H1 (cell line): ENCODE results near the gene WBP1L. TPM values are rescaled to one million over a fixed set of nuclear protein-coding genes. Genes with fewer than 3 reads are reported as not detected.

Source experiments
- CTCF ChIA-PET: fragments of 300-600 bp; sonication (Branson Sonifier 250); formaldehyde crosslinking; loops from one replicate; lab custom pipeline; 2021; ENCODE audit not compliant: partially characterized antibody; lab: Charles Lee
- POLR2A ChIA-PET: fragments of 300-600 bp; sonication (Branson Sonifier 250); formaldehyde crosslinking; loops from one replicate; lab custom pipeline; 2021; ENCODE audit warnings: inconsistent platforms; ENCODE audit not compliant: partially characterized antibody; lab: Charles Lee
- DNase-seq, 2 experiments: peaks; one replicate each; pipeline versions ENCODE4 v3.0.0 to v3.0.0-alpha.2; 2010 to 2022; ENCODE audit warnings: low spot score in 2 of 2, low read depth in 1 of 2, mixed read lengths in 1 of 2
- FAIRE-seq: peaks from 2 replicates; lab custom pipeline; 2011; peaks lifted over from hg19 to GRCh38; lab: Jason Lieb, UNC
- H2AFZ ChIP-seq: 2 replicates; pipeline ENCODE4 v1.8.1; 2012; ENCODE audit warnings: low read length, inconsistent platforms
- H2AK5ac ChIP-seq: 2 replicates; pipeline ENCODE4 v1.6.1; 2013; ENCODE audit warnings: low read depth, low read length
- H2BK120ac ChIP-seq: replicated peaks from 2 replicates; pipeline ENCODE3; 2013; ENCODE audit warnings: low read depth, low read length, inconsistent platforms
- H2BK12ac ChIP-seq: 2 replicates; pipeline ENCODE4 v1.6.1; 2013; ENCODE audit warnings: low read depth, low read length
- H2BK15ac ChIP-seq: 2 replicates; pipeline ENCODE4 v1.6.1; 2013; ENCODE audit warnings: low read length
- H2BK20ac ChIP-seq: 2 replicates; pipeline ENCODE4 v1.6.1; 2013; ENCODE audit warnings: low read length
- H2BK5ac ChIP-seq: 2 replicates; pipeline ENCODE4 v1.6.1; 2013; ENCODE audit warnings: low read depth, low read length
- H3K14ac ChIP-seq: 2 replicates; pipeline ENCODE4 v1.6.1; 2013; ENCODE audit warnings: inconsistent platforms; ENCODE audit not compliant: insufficient read length
- H3K18ac ChIP-seq: 2 replicates; pipeline ENCODE4 v1.6.1; 2013; ENCODE audit warnings: low read length; ENCODE audit errors: extremely low read depth
- H3K23ac ChIP-seq: 2 replicates; pipeline ENCODE4 v1.6.1; 2013; ENCODE audit warnings: inconsistent platforms; ENCODE audit not compliant: insufficient read length
- H3K23me2 ChIP-seq: 2 replicates; pipeline ENCODE4 v1.6.1; 2013; ENCODE audit warnings: low read depth, low read length
- H3K27ac ChIP-seq: 2 replicates; pipeline ENCODE4 v1.6.1; 2011; ENCODE audit warnings: low read depth, low read length, inconsistent platforms
- H3K27me3 ChIP-seq, 4 experiments: replicated peaks in 1 of 4; 1 replicate in 1 of 4; 2 replicates in 3 of 4; pipeline versions ENCODE4 v1.6.1 to v1.8.1; 2011 to 2013; ENCODE audit warnings: low read length in 3 of 4, mild to moderate bottlenecking in 3 of 4, inconsistent platforms in 2 of 4, mixed read lengths in 2 of 4, moderate library complexity in 1 of 4; ENCODE audit not compliant: control insufficient read depth in 3 of 4, insufficient read depth in 3 of 4; ENCODE audit errors: extremely low read depth in 1 of 4
- H3K36me3 ChIP-seq, 4 experiments: 2 replicates each; pipeline versions ENCODE4 v1.6.1 to v1.8.1; 2011 to 2013; ENCODE audit warnings: mild to moderate bottlenecking in 4 of 4, low read length in 3 of 4, moderate library complexity in 2 of 4, control low read depth in 1 of 4, inconsistent platforms in 1 of 4; ENCODE audit not compliant: insufficient read depth in 4 of 4, control insufficient read depth in 2 of 4
- H3K4ac ChIP-seq: replicated peaks from 2 replicates; pipeline ENCODE3; 2013; ENCODE audit warnings: low read length, low read depth, mixed read lengths, inconsistent platforms; ENCODE audit not compliant: insufficient read length
- H3K4me1 ChIP-seq, 4 experiments: replicated peaks in 1 of 4; 1 replicate in 1 of 4; 2 replicates in 3 of 4; pipeline versions ENCODE4 v1.6.1 to v1.8.1; 2011 to 2013; ENCODE audit warnings: low read length in 3 of 4, inconsistent platforms in 2 of 4, mixed read lengths in 1 of 4; ENCODE audit not compliant: insufficient read depth in 4 of 4, control insufficient read depth in 3 of 4
- H3K4me2 ChIP-seq, 2 experiments: 2 replicates each; pipeline versions ENCODE4 v1.6.1 to v1.8.1; 2011 to 2013; ENCODE audit warnings: low read depth in 2 of 2, low read length in 2 of 2, control low read depth in 1 of 2, inconsistent platforms in 1 of 2, mild to moderate bottlenecking in 1 of 2; ENCODE audit not compliant: insufficient read depth in 1 of 2
- H3K4me3 ChIP-seq, 4 experiments: fragments of 200-600, 300-600 bp in 1 of 4; sonication (generic), shearing (Covaris generic), sonication (Bioruptor Twin) in 1 of 4; 2 replicates each; pipeline versions ENCODE4 v1.5.1 to v1.8.1; 2011 to 2016; ENCODE audit warnings: low read length in 4 of 4, low read depth in 3 of 4, control low read depth in 2 of 4, inconsistent platforms in 2 of 4, mild to moderate bottlenecking in 2 of 4, mixed read lengths in 1 of 4, moderate library complexity in 1 of 4; ENCODE audit not compliant: insufficient read depth in 2 of 4; ENCODE audit errors: extremely low read depth in 1 of 4
- H3K56ac ChIP-seq: replicated peaks from 2 replicates; pipeline ENCODE3; 2013; ENCODE audit warnings: low read depth, mild to moderate bottlenecking, mixed read lengths, low read length, inconsistent platforms; ENCODE audit not compliant: insufficient read length
- H3K79me1 ChIP-seq: 2 replicates; pipeline ENCODE4 v1.6.1; 2013; ENCODE audit warnings: low read depth, low read length, control low read depth
- H3K79me2 ChIP-seq, 2 experiments: 2 replicates each; pipeline versions ENCODE4 v1.6.1 to v1.8.1; 2012 to 2013; ENCODE audit warnings: low read length in 2 of 2, mild to moderate bottlenecking in 2 of 2, inconsistent platforms in 1 of 2; ENCODE audit not compliant: insufficient read depth in 2 of 2, control insufficient read depth in 1 of 2
- H3K9ac ChIP-seq, 4 experiments: replicated peaks in 1 of 4; 1 replicate in 1 of 4; 2 replicates in 3 of 4; pipeline versions ENCODE4 v1.6.1 to v1.8.1; 2011 to 2013; ENCODE audit warnings: low read depth in 3 of 4, low read length in 3 of 4, control low read depth in 2 of 4, mild to moderate bottlenecking in 2 of 4, moderate library complexity in 2 of 4, inconsistent platforms in 1 of 4; ENCODE audit errors: extremely low read depth in 1 of 4
- H3K9me3 ChIP-seq, 2 experiments: 2 replicates each; pipeline versions ENCODE4 v1.6.1 to v1.8.1; 2012 to 2013; ENCODE audit warnings: mild to moderate bottlenecking in 2 of 2, moderate library complexity in 2 of 2, control low read depth in 1 of 2, inconsistent platforms in 1 of 2, low read depth in 1 of 2, low read length in 1 of 2, mixed read lengths in 1 of 2; ENCODE audit not compliant: insufficient read depth in 2 of 2
- H4K20me1 ChIP-seq, 2 experiments: replicated peaks in 1 of 2; 2 replicates each; pipeline versions ENCODE3 to v1.8.1; 2011 to 2013; ENCODE audit warnings: inconsistent platforms in 2 of 2, low read length in 2 of 2, mild to moderate bottlenecking in 1 of 2; ENCODE audit not compliant: insufficient read depth in 2 of 2, control insufficient read depth in 1 of 2
- H4K5ac ChIP-seq: 2 replicates; pipeline ENCODE4 v1.6.1; 2013; ENCODE audit warnings: low read length, low read depth, mixed read lengths, inconsistent platforms; ENCODE audit not compliant: insufficient read length
- H4K8ac ChIP-seq: 2 replicates; pipeline ENCODE4 v1.8.0; 2013; ENCODE audit warnings: mild to moderate bottlenecking, moderate library complexity, low read length, inconsistent platforms; ENCODE audit not compliant: insufficient read depth; ENCODE audit errors: extremely low read depth
- H4K91ac ChIP-seq: replicated peaks from 2 replicates; pipeline ENCODE3; 2013; ENCODE audit warnings: low read length, mixed read lengths, inconsistent platforms; ENCODE audit not compliant: insufficient read length
- ASH2L ChIP-seq: fragments of 200-600, 300-600 bp; sonication (generic); IDR thresholded peaks from one replicate; pipeline ENCODE4 v1.7.1; 2017; ENCODE audit warnings: low read length
- CREB1 ChIP-seq: IDR thresholded peaks from 2 replicates; pipeline ENCODE4 v1.6.1; 2012; ENCODE audit warnings: inconsistent platforms
- GTF2F1 ChIP-seq: IDR thresholded peaks from 2 replicates; pipeline ENCODE4 v1.6.1; 2012; ENCODE audit warnings: low read depth, low read length, improper control_type of control experiment, borderline replicate concordance
- HDAC2 ChIP-seq, 2 experiments: fragments of 300-600 bp in 1 of 2; sonication (generic) in 1 of 2; IDR thresholded peaks; 2 replicates each; pipeline ENCODE4 v1.6.1; 2011 to 2012; ENCODE audit warnings: low read depth in 2 of 2, low read length in 2 of 2, mild to moderate bottlenecking in 2 of 2, moderate library complexity in 2 of 2, borderline replicate concordance in 1 of 2, inconsistent platforms in 1 of 2
- KDM4A ChIP-seq: IDR thresholded peaks from one replicate; pipeline ENCODE4 v1.7.1; 2012; ENCODE audit warnings: low read depth, mild to moderate bottlenecking, moderate library complexity, low read length, inconsistent platforms; ENCODE audit not compliant: severe bottlenecking
- PHF8 ChIP-seq: fragments of 200-600 bp; sonication (generic); conservative IDR thresholded peaks from 2 replicates; pipeline ENCODE4 v1.7.1; 2012; ENCODE audit warnings: low read depth, mild to moderate bottlenecking, inconsistent platforms, low read length, moderate library complexity
- POU5F1 ChIP-seq: IDR thresholded peaks from 2 replicates; pipeline ENCODE4 v1.6.1; 2011; ENCODE audit warnings: low read depth, mild to moderate bottlenecking, low read length, moderate library complexity
- RAD21 ChIP-seq, 2 experiments: IDR thresholded peaks in 1 of 2; conservative IDR thresholded peaks in 1 of 2; 2 replicates each; pipeline ENCODE4 v1.6.1; 2011; ENCODE audit warnings: low read depth in 2 of 2, low read length in 2 of 2, improper control_type of control experiment in 1 of 2, inconsistent platforms in 1 of 2, mild to moderate bottlenecking in 1 of 2, moderate library complexity in 1 of 2
- SIN3A ChIP-seq, 2 experiments: IDR thresholded peaks in 1 of 2; conservative IDR thresholded peaks in 1 of 2; 2 replicates each; pipeline ENCODE4 v1.6.1; 2011 to 2012; ENCODE audit warnings: low read length in 2 of 2, improper control_type of control experiment in 1 of 2, low read depth in 1 of 2, mild to moderate bottlenecking in 1 of 2
- SP4 ChIP-seq: IDR thresholded peaks from 2 replicates; pipeline ENCODE4 v1.6.1; 2012; ENCODE audit warnings: low read length, inconsistent platforms
- WGBS, 2 experiments: shearing (Covaris generic) in 1 of 2; methylation state at CpG; one replicate each; pipeline versions ENCODE4 v1.1.6 to v1.1.7; 2013 to 2015; ENCODE audit warnings: low lambda C conversion rate in 2 of 2, mixed read lengths in 2 of 2, inconsistent platforms in 1 of 2, low coverage in 1 of 2, missing lambda C conversion rate in 1 of 2; ENCODE audit not compliant: insufficient replicate concordance in 2 of 2, insufficient coverage in 1 of 2, insufficient read length in 1 of 2; ENCODE audit errors: extremely low coverage in 1 of 2, missing lambda C conversion rate in 1 of 2; 5-methylcytosine and 5-hydroxymethylcytosine counted together
- polyA plus RNA-seq, 7 experiments: library from polyadenylated mRNA; depleted of rRNA in 3 of 7; stranded (reverse) in 5 of 7; unstranded in 2 of 7; fragments of >200 nt in 5 of 7; fragments of 200-250 nt in 2 of 7; gene quantifications; 1 replicate in 5 of 7; 2 replicates in 1 of 7; 4 replicates in 1 of 7; pipeline versions ENCODE4 v1.2.1 to v1.2.3, GENCODE V29; 2011 to 2013; ENCODE audit warnings: missing spikeins in 2 of 7, mixed read lengths in 2 of 7
- total RNA-seq: library from RNA; stranded (reverse); fragmentation: NEBNext Ultra II Directional; extraction: Animal tissue kit (Norgen Biotek cat#: 25700); gene quantifications from 2 replicates; pipeline ENCODE4 v1.2.1, GENCODE V29; 2021

Gene WBP1L
- total and polyA plus RNA-seq, 2 of the 8 experiments (the other 6 are each of a cell fraction or from before 2014, with no cell fraction given): 26.6 to 29.9 TPM

- Histone ChIP-seq H3K4me2 (peak overlapping the region; percentile 57 to 67), H2AK5ac (no peak overlapping the region), H2BK120ac (no peak overlapping the region), H3K14ac (no peak overlapping the region), H3K4ac (no peak overlapping the region), H3K4me1 (peaks cover 23 to 30% (median 28%) of the 10 kb centered on the region in 4 experiments), H4K8ac (no peak overlapping the region), H4K5ac (no peak overlapping the region), H2AFZ (peak overlapping the region; percentile 1; the same call in 1 of the 2 replicates), H2BK20ac (no peak overlapping the region), H2BK12ac (peak overlapping the region; percentile 77), H3K4me3 (peak overlapping the region in 3 of 4 experiments; percentile 8 to 41 (median 16); a peak in 4 of 8 replicates), H3K56ac (no peak overlapping the region), H3K23ac (no peak overlapping the region), H3K27ac (0 out of 2 replicates have a peak overlapping the region, but pooled peaks have one; percentile 20), H3K79me1 (peaks cover 9% of the 10 kb centered on the region; the same call in 1 of the 2 replicates), H3K9ac (peak overlapping the region in 2 of 4 experiments; percentile 2 to 48; a peak in 2 of 7 replicates), H3K18ac (no peak overlapping the region), H4K20me1 (peaks cover 0 to 2% of the 10 kb centered on the region in 2 experiments), H2BK15ac (0 out of 2 replicates have a peak overlapping the region, but pooled peaks have one; percentile 21), H4K91ac (no peak overlapping the region), H2BK5ac (0 out of 2 replicates have a peak overlapping the region, but pooled peaks have one; percentile 15), H3K36me3 (no peaks in the 10 kb centered on the region), H3K27me3 (no peaks in the 10 kb centered on the region; a peak in 2 of 7 replicates), H3K23me2 (no peaks in the 10 kb centered on the region), H3K79me2 (no peaks in the 10 kb centered on the region), H3K9me3 (no peaks in the 10 kb centered on the region)
- 55% methylated on average over 17 of the region's 17 CpGs; no CpG with 5 or more reads in 1 of the 2 experiments for whole genome bisulfite sequencing, 2 experiments
- ChIA-PET CTCF (interaction anchor here (1.2 to 1.8 kb wide), 6 partner anchors 21 to 98 kb away, joined by 4 to 10 read pairs (median 5); no protein-coding TSS in a partner anchor), POLR2A (interaction anchor here (1.1 to 4.8 kb wide), 10 partner anchors 9 to 60 kb away, joined by 4 to 40 read pairs (median 6); partner anchors contain the start of gene WBP1L)
- DNase-seq (no peak), FAIRE-seq (no peak)
- TF ChIP-seq RAD21 (IDR thresholded peaks at IDR 0.05 in 1 of 2, conservative IDR thresholded peaks at IDR 0.05 in 1 of 2; ENCODE audit: low read depth in 2 of 2, low read length in 2 of 2): no peak
- TF ChIP-seq CREB1: 0 out of 2 replicates have a peak, but pooled peaks have one; percentile 7
- TF ChIP-seq GTF2F1: no peak
- no peak for TF ChIP-seq PHF8
- no peak for TF ChIP-seq SP4
- 0 out of 4 replicates have a peak, but pooled peaks of 1 of the 2 experiments have one; percentile 1 for TF ChIP-seq HDAC2 (IDR thresholded peaks at IDR 0.05; ENCODE audit: borderline replicate concordance in 1 of 2, low read depth in 2 of 2, low read length in 2 of 2)
- 0 out of 4 replicates have a peak, but pooled peaks of 1 of the 2 experiments have one; percentile 25 for TF ChIP-seq SIN3A (conservative IDR thresholded peaks at IDR 0.05 in 1 of 2, IDR thresholded peaks at IDR 0.05 in 1 of 2; ENCODE audit: low read depth in 1 of 2, low read length in 2 of 2)
- no peak for TF ChIP-seq KDM4A
- peak; percentile 4 for TF ChIP-seq ASH2L
- TF ChIP-seq POU5F1: no peak
Measured at GRCh38 chr10:102775935-102776669, 32.4 kb downstream of the WBP1L start.
